SK-N-MC (cell line): ENCODE data around the gene PLPP4.

ENCODE experiments used
- EZH2 ChIP-seq: fragments of 200-600 bp; sonication (generic); IDR thresholded peaks from one replicate; pipeline ENCODE4 v1.6.1; 2017; ENCODE audit warnings: antibody characterized with exemption
- POLR2AphosphoS5 ChIP-seq: IDR thresholded peaks from 2 replicates; pipeline ENCODE4 v1.6.1; 2012; ENCODE audit warnings: mild to moderate bottlenecking, low read depth, low read length, borderline replicate concordance

DNA sequence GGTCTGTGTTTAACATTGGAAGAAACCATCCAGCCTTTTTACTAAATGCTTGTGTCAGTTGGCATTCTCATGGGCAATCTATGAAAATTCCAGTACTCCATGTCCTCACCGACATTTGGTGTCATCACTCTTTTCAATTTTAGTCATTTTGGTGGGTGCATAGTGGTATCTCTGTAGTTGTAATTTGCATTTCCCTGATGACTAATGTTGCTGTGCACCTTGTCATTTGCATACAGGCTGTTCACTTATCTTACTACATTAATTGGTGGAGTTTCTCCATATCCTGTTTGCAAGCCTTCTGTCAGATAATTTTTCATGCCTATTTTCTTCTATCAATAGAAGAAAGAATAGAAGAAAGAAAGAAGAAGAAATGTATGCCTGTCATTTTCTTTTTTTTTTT lies 73.7 kb downstream of the PLPP4 start:
- TF ChIP-seq EZH2 (no peak), POLR2AphosphoS5 (no peak)
